ENCODE data around the gene NADK2.

Gene NADK2

GRCh38 chr5:36267905-36268304, 26.2 kb upstream of the NADK2 start:
- TF ChIP-seq GATA2 (IDR thresholded peaks at IDR 0.05; ENCODE audit: low read depth, low read length): no peak

GRCh38 chr5:36264202-36264760, 22.6 kb upstream of the NADK2 start:
- TF ChIP-seq GATA3 (IDR thresholded peaks at IDR 0.05; ENCODE audit: low read depth, low read length) (no peak), GATA2 (IDR thresholded peaks at IDR 0.05; ENCODE audit: low read depth, low read length) (no peak)

- TF ChIP-seq GATA3 (IDR thresholded peaks at IDR 0.05; ENCODE audit: low read depth, low read length): no peak
- TF ChIP-seq GATA2 (IDR thresholded peaks at IDR 0.05; ENCODE audit: low read depth, low read length): no peak
These were observed 19.5 kb upstream of the NADK2 start for GRCh38 chr5:36261186-36261585.

GRCh38 chr5:36253575-36253974, 11.8 kb upstream of the NADK2 start:
- TF ChIP-seq GATA3 (IDR thresholded peaks at IDR 0.05; ENCODE audit: low read depth, low read length) (no peak), GATA2 (IDR thresholded peaks at IDR 0.05; ENCODE audit: low read depth, low read length) (no peak)

GRCh38 chr5:36252722-36253365, 11.1 kb upstream of the NADK2 start:
- no peak for TF ChIP-seq GATA3 (IDR thresholded peaks at IDR 0.05; ENCODE audit: low read depth, low read length)
- TF ChIP-seq GATA2 (IDR thresholded peaks at IDR 0.05; ENCODE audit: low read depth, low read length): no peak

- TF ChIP-seq GATA3 (IDR thresholded peaks at IDR 0.05; ENCODE audit: low read depth, low read length) (no peak), GATA2 (IDR thresholded peaks at IDR 0.05; ENCODE audit: low read depth, low read length) (no peak)
These were observed 9.5 kb upstream of the NADK2 start for GRCh38 chr5:36251218-36251617.

- TF ChIP-seq GATA3 (IDR thresholded peaks at IDR 0.05; ENCODE audit: low read depth, low read length) (no peak), GATA2 (IDR thresholded peaks at IDR 0.05; ENCODE audit: low read depth, low read length) (no peak)
These were observed 8.7 kb upstream of the NADK2 start for GRCh38 chr5:36250427-36250826.

- TF ChIP-seq GATA2 (IDR thresholded peaks at IDR 0.05; ENCODE audit: low read depth, low read length) (no peak), GATA3 (IDR thresholded peaks at IDR 0.05; ENCODE audit: low read depth, low read length) (no peak)
These were observed 4.5 kb upstream of the NADK2 start for GRCh38 chr5:36246036-36246800.

- TF ChIP-seq GATA2 (IDR thresholded peaks at IDR 0.05; ENCODE audit: low read depth, low read length) (no peak), GATA3 (IDR thresholded peaks at IDR 0.05; ENCODE audit: low read depth, low read length) (no peak)
These were observed 2.4 kb upstream of the NADK2 start for GRCh38 chr5:36244076-36244475.

GRCh38 chr5:36243653-36244052, 1.9 kb upstream of the NADK2 start:
- no peak for TF ChIP-seq GATA2 (IDR thresholded peaks at IDR 0.05; ENCODE audit: low read depth, low read length)
- TF ChIP-seq GATA3 (IDR thresholded peaks at IDR 0.05; ENCODE audit: low read depth, low read length): no peak

- TF ChIP-seq GATA2 (IDR thresholded peaks at IDR 0.05; ENCODE audit: low read depth, low read length) (no peak), GATA3 (IDR thresholded peaks at IDR 0.05; ENCODE audit: low read depth, low read length) (no peak)
These were observed 1.1 kb upstream of the NADK2 start for GRCh38 chr5:36242534-36243485.

GRCh38 chr5:36240779-36241630, 720 bp downstream of the NADK2 start:
- TF ChIP-seq GATA2 (IDR thresholded peaks at IDR 0.05; ENCODE audit: low read depth, low read length) (no peak), GATA3 (IDR thresholded peaks at IDR 0.05; ENCODE audit: low read depth, low read length) (no peak)
